GM12891 (cell line): ENCODE results near the gene SLC37A2.

ENCODE experiments used
- POLR2A ChIP-seq: IDR thresholded peaks from 2 replicates; pipeline ENCODE4 v1.6.1; 2011; ENCODE audit warnings: low read depth, low read length, control low read depth
- POLR2AphosphoS5 ChIP-seq: IDR thresholded peaks from 2 replicates; pipeline ENCODE4 v1.6.1; 2011; ENCODE audit warnings: low read depth, low read length, control low read depth
- TAF1 ChIP-seq: IDR thresholded peaks from 2 replicates; pipeline ENCODE4 v1.6.1; 2011; ENCODE audit warnings: low read depth, low read length, control low read depth

DNA sequence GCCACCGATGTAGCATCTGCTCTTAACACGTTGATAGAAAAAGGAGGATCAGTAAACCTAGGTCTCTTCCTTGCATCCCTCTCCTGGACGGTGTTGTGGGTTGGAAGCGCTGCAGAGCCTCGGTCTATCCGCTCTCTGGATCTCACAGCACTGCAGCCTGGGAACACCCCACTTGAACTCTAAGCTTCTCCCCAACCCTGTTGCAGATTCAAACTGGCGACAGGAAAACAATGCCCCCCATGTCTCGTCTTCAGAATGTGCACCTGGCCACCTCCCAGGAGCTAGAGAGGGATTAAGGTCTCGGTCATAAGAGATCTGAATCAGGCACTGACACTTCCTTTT is 47.9 kb downstream of the SLC37A2 start:
- no peak for TF ChIP-seq POLR2A
- TF ChIP-seq TAF1 = no peak
- TF ChIP-seq POLR2AphosphoS5 = no peak
